ENCODE measurements around the gene MAK.

GRCh38 chr6:10857259-10857658 lies 18.9 kb upstream of the MAK start:
- TF ChIP-seq EZH2 (IDR thresholded peaks at IDR 0.05; ENCODE audit: borderline replicate concordance, low read length), result no peak
- TF ChIP-seq CTCF (conservative IDR thresholded peaks at IDR 0.05 in 1 of 2, IDR thresholded peaks at IDR 0.05 in 1 of 2; ENCODE audit: extremely low read depth in 1 of 2, insufficient read depth in 1 of 2, low read depth in 1 of 2, low read length in 2 of 2), result no peak

All from mammary epithelial cell (primary cell).